HG02885 (cell line): Measurements from ENCODE around the gene CLEC4C.
"Not testable (repeated sequence)": the region's sequence is repeated elsewhere in the genome, so short reads cannot be mapped to it uniquely, and the experiment has no call there.

Experiments
- ATAC-seq: cut with Tn5 transposase; IDR thresholded peaks from one replicate; pipeline ENCODE4 v1.9.1; 2021; ENCODE audit warnings: mild to moderate bottlenecking; ENCODE audit not compliant: unreplicated experiment, poor library complexity

CLEC4C gene

GRCh38 chr12:7747246-7747645 lies at the start of gene CLEC4C:
CLEC4C (minus strand) TSS chr12:7747375; CDS start chr12:7747348, 27 bp downstream.
- ATAC-seq = no peak

- ATAC-seq = no peak
Measured at GRCh38 chr12:7793211-7793610, 46.0 kb upstream of the CLEC4C start.

GRCh38 chr12:7788884-7789528 lies 41.8 kb upstream of the CLEC4C start, which contains the start of gene NANOG:
NANOG (plus strand) TSS chr12:7789402; CDS start chr12:7789615, 213 bp downstream.
- not testable (repeated sequence) for ATAC-seq

GRCh38 chr12:7788294-7788660 lies 41.1 kb upstream of the CLEC4C start:
- no peak for ATAC-seq

GRCh38 chr12:7787574-7788293 lies 40.6 kb upstream of the CLEC4C start:
- ATAC-seq = no peak

- ATAC-seq = no peak
Measured at GRCh38 chr12:7784701-7785100, 37.5 kb upstream of the CLEC4C start.

GRCh38 chr12:7783433-7783832 lies 36.3 kb upstream of the CLEC4C start:
- not testable (repeated sequence) for ATAC-seq

GRCh38 chr12:7782055-7782454 lies 34.9 kb upstream of the CLEC4C start:
- ATAC-seq = no peak

- ATAC-seq = no peak
Measured at GRCh38 chr12:7781274-7781673, 34.1 kb upstream of the CLEC4C start.

- no peak for ATAC-seq
Measured at GRCh38 chr12:7769999-7770398, 22.8 kb upstream of the CLEC4C start.

- no peak for ATAC-seq
Measured at GRCh38 chr12:7758766-7759140, 11.6 kb upstream of the CLEC4C start.

GRCh38 chr12:7756993-7757392 lies 9.8 kb upstream of the CLEC4C start:
- ATAC-seq = no peak

- ATAC-seq = not testable (repeated sequence)
Measured at GRCh38 chr12:7755668-7756067, 8.5 kb upstream of the CLEC4C start.

- not testable (repeated sequence) for ATAC-seq
Measured at GRCh38 chr12:7751941-7752922, 5.1 kb upstream of the CLEC4C start.

- ATAC-seq = no peak
Measured at GRCh38 chr12:7751394-7751793, 4.2 kb upstream of the CLEC4C start.

- ATAC-seq = no peak
Measured at GRCh38 chr12:7750350-7750749, 3.2 kb upstream of the CLEC4C start.

GRCh38 chr12:7749442-7749841 lies 2.3 kb upstream of the CLEC4C start:
- no peak for ATAC-seq

GRCh38 chr12:7748852-7749251 lies 1.7 kb upstream of the CLEC4C start:
- no peak for ATAC-seq

- no peak for ATAC-seq
Measured at GRCh38 chr12:7732993-7733392, 14.2 kb downstream of the CLEC4C start.

GRCh38 chr12:7731486-7731885 lies 15.7 kb downstream of the CLEC4C start:
- ATAC-seq = no peak

- not testable (repeated sequence) for ATAC-seq
Measured at GRCh38 chr12:7730984-7731383, 16.2 kb downstream of the CLEC4C start.
